ENCODE measurements around the gene HPN.
"Not testable (repeated sequence)": the region's sequence is repeated elsewhere in the genome, so short reads cannot be mapped to it uniquely, and the experiment has no call there.

Gene HPN

DNA sequence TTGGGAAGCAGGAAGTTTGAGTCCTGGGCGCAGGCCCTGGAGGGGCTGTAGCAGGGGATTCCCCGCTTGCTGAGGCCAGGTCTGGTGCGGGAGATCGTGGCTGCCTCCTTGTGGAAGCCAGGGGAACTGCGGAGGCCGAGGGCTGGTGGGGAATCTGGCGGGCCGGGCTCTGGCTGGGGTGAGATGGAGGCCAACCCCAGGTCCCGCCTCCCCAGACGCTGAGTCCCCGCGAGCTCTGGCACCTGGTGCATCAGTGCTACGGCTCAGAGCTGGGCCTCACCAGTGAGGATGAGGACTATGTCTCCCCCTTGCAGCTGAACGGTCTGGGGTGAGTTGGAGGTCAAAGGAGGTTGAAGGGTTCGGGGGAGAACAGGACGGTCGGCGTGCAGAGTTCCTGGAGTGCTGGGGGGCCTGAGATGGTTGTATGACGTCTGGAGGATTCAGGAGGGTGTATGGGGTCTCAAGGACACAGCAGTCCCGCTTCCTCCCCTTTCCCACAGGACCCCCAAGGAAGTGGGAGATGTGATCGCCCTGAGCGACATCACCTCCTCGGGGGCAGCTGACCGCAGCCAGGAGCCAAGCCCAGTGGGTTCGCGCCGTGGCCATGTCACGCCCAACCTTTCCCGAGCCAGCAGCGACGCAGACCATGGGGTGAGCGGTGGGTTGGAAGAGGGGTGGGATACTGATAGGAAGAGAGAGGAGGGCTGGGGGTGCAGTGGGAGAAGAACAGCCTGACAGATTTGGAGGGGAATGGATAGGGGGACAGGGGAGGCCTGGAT is 28.3 kb upstream of the HPN start:
- TF ChIP-seq CTCF (conservative IDR thresholded peaks at IDR 0.05), result peak; percentile 94
- H3K27ac ChIP-seq, result no peak overlapping the region

GRCh38 chr19:35013820-35014754 is 27.4 kb upstream of the HPN start:
- H3K27ac ChIP-seq, result no peak overlapping the region
- TF ChIP-seq CTCF (conservative IDR thresholded peaks at IDR 0.05), result no peak

DNA sequence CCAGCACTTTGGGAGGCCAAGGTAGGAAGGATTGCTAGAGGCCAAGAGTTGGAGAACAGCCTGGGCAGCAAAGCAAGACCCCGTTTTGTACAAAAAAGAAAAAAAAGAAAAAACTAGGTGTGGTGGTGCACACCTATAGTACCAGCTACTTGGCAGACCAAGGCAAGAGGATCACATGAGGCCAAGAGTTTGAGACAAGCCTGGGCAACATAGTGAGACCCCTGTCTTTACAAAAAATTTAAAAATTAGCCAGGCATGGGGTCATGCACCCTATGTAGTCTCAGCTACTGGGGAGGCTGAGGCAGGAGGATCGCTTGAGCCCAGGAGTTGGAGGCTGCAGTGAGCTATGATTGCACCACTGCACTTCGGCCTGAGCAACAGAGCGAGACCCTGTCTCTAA is 26.7 kb upstream of the HPN start:
- H3K27ac ChIP-seq, result not testable (repeated sequence)

DNA sequence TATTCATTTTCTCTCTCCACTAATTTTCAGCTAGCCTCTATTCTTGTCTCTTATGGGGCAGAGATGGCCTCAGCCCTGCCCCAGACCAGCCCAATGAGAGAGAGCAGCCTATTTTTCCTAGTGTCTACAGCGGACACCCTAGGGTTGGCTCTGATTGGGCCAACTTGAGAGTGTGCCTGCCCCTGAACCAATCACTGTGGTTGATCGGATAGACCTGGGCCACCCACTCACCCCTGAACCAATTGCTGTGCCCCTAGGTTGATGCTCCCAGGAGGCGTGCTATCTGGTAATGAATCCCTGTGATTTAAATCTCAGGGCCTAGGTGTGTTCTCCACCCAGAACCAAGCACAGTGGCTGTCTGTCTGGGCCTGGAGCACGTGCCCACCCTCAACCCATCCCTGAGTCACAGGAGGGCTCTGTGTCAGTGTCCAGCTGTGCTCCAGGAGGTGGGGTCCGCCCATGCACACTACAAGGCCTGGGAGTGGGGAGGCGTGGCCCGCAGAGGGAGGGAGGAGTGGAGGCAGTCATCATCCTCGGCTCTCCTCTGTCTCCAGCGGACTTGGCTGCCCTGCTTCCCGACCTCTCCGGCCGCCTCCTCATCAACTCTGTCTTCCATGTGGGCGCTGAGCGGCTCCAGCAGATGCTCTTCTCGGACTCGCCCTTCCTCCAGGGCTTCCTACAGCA is 26.1 kb upstream of the HPN start:
- H3K27ac ChIP-seq, result no peak overlapping the region

GRCh38 chr19:35015954-35016351 is 25.6 kb upstream of the HPN start:
- no peak overlapping the region for H3K27ac ChIP-seq
- no peak for TF ChIP-seq CTCF (conservative IDR thresholded peaks at IDR 0.05)

More for the DNA sequence above, 26.1 kb upstream of the HPN start:
- no peak for TF ChIP-seq CTCF (conservative IDR thresholded peaks at IDR 0.05)

- TF ChIP-seq CTCF (conservative IDR thresholded peaks at IDR 0.05), result no peak
- no peak overlapping the region for H3K27ac ChIP-seq
Observed at GRCh38 chr19:35017507-35017906, 24.0 kb upstream of the HPN start.

GRCh38 chr19:35018379-35018778 is 23.1 kb upstream of the HPN start:
- H3K27ac ChIP-seq, result no peak overlapping the region
- no peak for TF ChIP-seq CTCF (conservative IDR thresholded peaks at IDR 0.05)

Measured in VCaP (cell line).